ENCODE data around the gene RCAN1. TPM values are rescaled to one million over a fixed set of nuclear protein-coding genes. Genes with fewer than 3 reads are reported as not detected.
A peak's percentile ranks its signal among the peaks of the same experiment; 100 is the strongest.
"Not testable (repeated sequence)": the region's sequence is repeated elsewhere in the genome, so short reads cannot be mapped to it uniquely, and the experiment has no call there.

The RCAN1 gene
- total RNA-seq, 4 donors from 2014 or later, result 32.1 to 58.6 (median 42.2) TPM

- Histone ChIP-seq H3K4me1 (peaks cover 2 to 50% (median 4%) of the 10 kb centered on the region in 3 donors), H3K27ac (no peak overlapping the region), H3K9me3 (no peaks in the 10 kb centered on the region), H3K4me3 (no peak overlapping the region), H3K27me3 (no peaks in the 10 kb centered on the region), H3K36me3 (no peaks in the 10 kb centered on the region)
- no peak for ATAC-seq
- 77 to 94% methylated on average over 4 to 5 of the region's 5 CpGs for WGBS, 2 donors (ENCODE audit: low coverage in 1 of 2)
- no peak for TF ChIP-seq EP300 (IDR thresholded peaks at IDR 0.05)
These were observed 57.7 kb downstream of the RCAN1 start for GRCh38 chr21:34557261-34557660.

- 83 to 94% methylated on average over 2 of the region's 2 CpGs for WGBS, 2 donors (ENCODE audit: low coverage in 1 of 2)
- H3K4me3 ChIP-seq, H3K27ac ChIP-seq, ATAC-seq, H3K36me3 ChIP-seq, H3K9me3 ChIP-seq, H3K27me3 ChIP-seq: not testable (repeated sequence)
- peaks cover 2 to 34% (median 4%) of the 10 kb centered on the region in 3 donors for H3K4me1 ChIP-seq
These were observed 60.2 kb downstream of the RCAN1 start for GRCh38 chr21:34554670-34555069.

- no peak for ATAC-seq
- no peaks in the 10 kb centered on the region for H3K9me3 ChIP-seq
- peaks cover 2 to 30% (median 4%) of the 10 kb centered on the region in 3 donors for H3K4me1 ChIP-seq
- no peak overlapping the region for H3K4me3 ChIP-seq
- H3K27ac ChIP-seq, result no peak overlapping the region
- no peak for TF ChIP-seq EP300 (IDR thresholded peaks at IDR 0.05)
- no peak for TF ChIP-seq POLR2AphosphoS5 (IDR thresholded peaks at IDR 0.05)
- no peak for TF ChIP-seq CTCF (IDR thresholded peaks at IDR 0.05)
- no peak for TF ChIP-seq POLR2A (IDR thresholded peaks at IDR 0.05)
- H3K36me3 ChIP-seq, result no peaks in the 10 kb centered on the region
- H3K27me3 ChIP-seq, result no peaks in the 10 kb centered on the region
- WGBS, 2 donors (ENCODE audit: low coverage in 1 of 2), result 92 to 98% methylated on average over 2 to 4 of the region's 4 CpGs
These were observed 60.7 kb downstream of the RCAN1 start for GRCh38 chr21:34554227-34554626.

DNA sequence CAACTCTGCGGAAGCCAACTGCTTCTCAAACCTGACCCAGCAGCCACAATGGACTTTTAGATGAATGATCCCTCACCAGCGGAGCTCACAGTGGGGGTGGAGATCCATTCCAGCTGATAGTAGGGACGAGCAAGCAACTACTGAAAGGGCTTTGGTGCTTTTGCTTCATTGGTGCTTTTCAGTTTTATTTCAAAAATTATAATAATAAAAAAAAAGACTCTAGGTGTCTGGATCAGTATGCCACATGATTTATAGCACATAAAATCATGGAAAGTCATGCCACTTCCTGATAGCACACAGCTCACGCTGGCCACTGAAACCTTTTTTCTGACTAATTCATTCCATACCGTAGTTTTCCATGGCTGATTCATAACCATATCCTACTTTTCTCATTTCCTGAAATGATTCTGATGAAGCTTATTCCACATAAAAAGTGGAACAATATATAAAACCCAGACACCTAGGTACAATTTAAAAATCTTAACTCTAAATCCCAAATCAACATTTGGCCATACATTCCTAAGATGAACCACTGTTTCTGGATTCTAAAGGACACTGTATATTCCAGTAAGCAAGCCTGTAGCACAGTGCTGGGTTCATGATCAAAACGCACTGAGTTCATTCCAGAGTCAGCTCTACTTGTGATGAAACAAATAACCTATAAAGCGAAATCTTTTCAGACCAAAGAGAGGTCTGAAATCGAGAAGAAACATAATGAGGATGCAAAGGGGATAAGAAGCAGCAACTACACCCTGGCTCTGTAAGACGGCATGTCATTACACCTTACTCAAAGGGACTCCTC, 61.6 kb downstream of the RCAN1 start:
- H3K36me3 ChIP-seq, result no peaks in the 10 kb centered on the region
- ATAC-seq, result no peak
- H3K4me3 ChIP-seq, result no peak overlapping the region
- no peaks in the 10 kb centered on the region for H3K9me3 ChIP-seq
- no peaks in the 10 kb centered on the region for H3K27me3 ChIP-seq
- WGBS, 2 donors (ENCODE audit: low coverage in 1 of 2), result 48 to 56% methylated on average over 9 of the region's 9 CpGs
- peak; percentile 54 for TF ChIP-seq POLR2AphosphoS5 (IDR thresholded peaks at IDR 0.05)
- TF ChIP-seq POLR2A (IDR thresholded peaks at IDR 0.05), result no peak
- no peak for TF ChIP-seq CTCF (IDR thresholded peaks at IDR 0.05)
- TF ChIP-seq EP300 (IDR thresholded peaks at IDR 0.05), result no peak
- peak overlapping the region in 3 of 4 donors; percentile 21 to 63 (median 48) for H3K27ac ChIP-seq
- peaks cover 2 to 21% (median 4%) of the 10 kb centered on the region in 3 donors for H3K4me1 ChIP-seq

DNA sequence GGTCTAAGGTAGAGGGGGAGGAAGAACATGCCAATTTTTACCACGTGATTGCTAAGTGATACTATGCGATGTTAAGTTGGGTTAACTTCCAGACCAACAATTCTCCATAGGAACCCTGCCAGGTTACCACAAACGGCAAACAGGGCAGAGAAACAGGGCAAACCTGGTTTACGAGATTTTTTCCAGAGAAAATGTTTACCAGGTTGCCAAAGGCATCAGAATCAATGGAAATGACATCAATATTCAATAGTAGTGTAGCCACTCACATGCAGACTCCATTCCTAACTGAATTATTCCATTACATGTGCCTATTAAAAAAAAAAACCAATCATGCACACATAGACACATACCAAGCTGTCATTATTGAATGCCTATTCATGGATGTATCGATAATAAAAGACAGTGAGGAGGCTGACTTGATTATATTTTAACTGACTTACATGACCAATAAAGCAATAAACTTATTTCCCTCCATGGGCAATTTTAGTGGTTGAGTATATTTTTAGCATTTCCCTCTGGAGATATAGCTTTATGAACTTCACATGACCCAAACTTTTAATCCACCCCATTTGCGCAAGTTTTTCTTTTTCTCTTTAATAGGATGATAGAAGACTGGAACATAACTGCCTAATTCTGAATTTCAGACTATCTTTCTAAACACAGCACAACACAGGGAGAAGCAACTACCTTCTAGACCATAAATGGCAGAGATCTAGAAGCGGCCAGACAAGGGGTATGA, 62.4 kb downstream of the RCAN1 start:
- ATAC-seq, result no peak

More for the DNA sequence above, 62.4 kb downstream of the RCAN1 start:
- Histone ChIP-seq H3K27me3 (no peaks in the 10 kb centered on the region), H3K36me3 (no peaks in the 10 kb centered on the region), H3K4me3 (no peak overlapping the region), H3K27ac (peak overlapping the region in 3 of 4 donors; percentile 21 to 63 (median 48)), H3K4me1 (peaks cover 2 to 18% (median 4%) of the 10 kb centered on the region in 3 donors), H3K9me3 (no peaks in the 10 kb centered on the region)
- TF ChIP-seq POLR2AphosphoS5 (IDR thresholded peaks at IDR 0.05), result no peak
- no peak for TF ChIP-seq CTCF (IDR thresholded peaks at IDR 0.05)
- no peak for TF ChIP-seq EP300 (IDR thresholded peaks at IDR 0.05)
- TF ChIP-seq POLR2A (IDR thresholded peaks at IDR 0.05), result no peak
- WGBS, 2 donors (ENCODE audit: low coverage in 1 of 2), result 65 to 68% methylated on average over 5 to 7 of the region's 7 CpGs
